Transverse colon (tissue), 4 donors: ENCODE measurements around the gene MCOLN2. TPM values are rescaled to one million over a fixed set of nuclear protein-coding genes. Genes with fewer than 3 reads are reported as not detected.

Experiments used
- DNase-seq: peaks from one replicate; pipeline ENCODE4 v3.0.0-alpha.2; 2019
- H3K27ac ChIP-seq, 4 donors: fragments of 200-600 bp; sonication (generic); 2 replicates each; pipeline ENCODE4 v1.5.1; 2016 to 2018; ENCODE audit warnings: inconsistent platforms in 4 of 4
- H3K27me3 ChIP-seq: fragments of 200-600 bp; sonication (generic); 2 replicates; pipeline ENCODE4 v1.5.1; 2017; ENCODE audit warnings: inconsistent platforms
- H3K36me3 ChIP-seq, 4 donors: fragments of 200-600 bp; sonication (generic); 2 replicates each; pipeline ENCODE4 v1.5.1; 2017 to 2019; ENCODE audit warnings: inconsistent platforms in 4 of 4
- H3K4me1 ChIP-seq, 4 donors: fragments of 200-600 bp; sonication (generic); 2 replicates each; pipeline ENCODE4 v1.5.1; 2017 to 2020; ENCODE audit warnings: inconsistent platforms in 4 of 4
- H3K4me3 ChIP-seq, 4 donors: fragments of 200-600 bp; sonication (generic); 1 replicate in 1 of 4; 2 replicates in 3 of 4; pipeline versions ENCODE4 v1.5.1 to v1.6.1; 2017 to 2019; ENCODE audit warnings: inconsistent platforms in 4 of 4
- H3K9me3 ChIP-seq, 2 donors: fragments of 200-600 bp; sonication (generic); 2 replicates each; pipeline ENCODE4 v1.5.1; 2017 to 2019; ENCODE audit warnings: inconsistent platforms in 2 of 2
- EP300 ChIP-seq: sonication (generic); formaldehyde crosslinking; IDR thresholded peaks from one replicate; pipeline ENCODE4 v1.6.1; 2017; ENCODE audit warnings: antibody characterized with exemption, low read depth
- POLR2A ChIP-seq: fragments of 450-650 bp; IDR thresholded peaks from one replicate; pipeline ENCODE4 v1.6.1; 2016; ENCODE audit warnings: antibody characterized with exemption, mild to moderate bottlenecking, moderate library complexity
- POLR2AphosphoS5 ChIP-seq, 3 donors: sonication (generic); formaldehyde crosslinking; IDR thresholded peaks; one replicate each; pipeline ENCODE4 v1.6.1; 2016; ENCODE audit warnings: antibody characterized with exemption in 3 of 3
- WGBS, 2 donors: methylation state at CpG; one replicate each; pipeline ENCODE4 v1.1.5; 2018; ENCODE audit warnings: low coverage in 1 of 2; 5-methylcytosine and 5-hydroxymethylcytosine counted together
- in situ Hi-C, 4 donors: fragments of 200-750 bp; cut with MboI; loops; one replicate each; pipeline versions ENCODE4 v1.15.0 to v1.15.1; 2017; ENCODE audit warnings: low sequenced_read_pairs in 3 of 4, low pct_ligation_motif_present in 1 of 4, low pct_unique_long_range_greater_than_20kb in 1 of 4
- intact Hi-C: fragments of 100-400 bp; cut with DNase I; formaldehyde crosslinking; loops from one replicate; pipeline ENCODE4 v1.15.1; 2023; ENCODE audit warnings: low total_unique reads
- total RNA-seq, 4 donors: library from RNA; depleted of rRNA; stranded (reverse); fragments of >200 nt; gene quantifications; one replicate each; pipeline ENCODE4 v1.1.0, GENCODE V29; 2016
- TF ChIP-seq, protein P1 (sequence below), 5 experiments: fragments of 200-600 bp in 3 of 5; fragments of 450-650 bp in 2 of 5; sonication (generic) in 3 of 5; IDR thresholded peaks; 1 replicate in 2 of 5; 2 replicates in 3 of 5; pipeline ENCODE4 v1.5.1; 2016 to 2017; ENCODE audit warnings: antibody characterized with exemption in 5 of 5, inconsistent platforms in 3 of 5, mild to moderate bottlenecking in 2 of 5, moderate library complexity in 1 of 5

The MCOLN2 gene
- total RNA-seq, 4 donors from 2014 or later, result 15.7 to 133 (median 82.7) TPM

GRCh38 chr1:84968101-84968500 lies 28.8 kb downstream of the MCOLN2 start:
- intact Hi-C loops (no loop called here), in situ Hi-C loops (loop anchor here in 1 of 4 donors (25.0 kb wide), 1 partner anchor 269 kb away; no protein-coding TSS in a partner anchor)
- H3K27ac ChIP-seq, result peak overlapping the region; percentile 20 to 78 (median 62)
- peaks cover 0 to 43% (median 25%) of the 10 kb centered on the region in 4 donors for H3K4me1 ChIP-seq
- DNase-seq, result peak; percentile 18
- no peaks in the 10 kb centered on the region for H3K27me3 ChIP-seq
- no peak for TF ChIP-seq POLR2A
- TF ChIP-seq, protein P1, sequence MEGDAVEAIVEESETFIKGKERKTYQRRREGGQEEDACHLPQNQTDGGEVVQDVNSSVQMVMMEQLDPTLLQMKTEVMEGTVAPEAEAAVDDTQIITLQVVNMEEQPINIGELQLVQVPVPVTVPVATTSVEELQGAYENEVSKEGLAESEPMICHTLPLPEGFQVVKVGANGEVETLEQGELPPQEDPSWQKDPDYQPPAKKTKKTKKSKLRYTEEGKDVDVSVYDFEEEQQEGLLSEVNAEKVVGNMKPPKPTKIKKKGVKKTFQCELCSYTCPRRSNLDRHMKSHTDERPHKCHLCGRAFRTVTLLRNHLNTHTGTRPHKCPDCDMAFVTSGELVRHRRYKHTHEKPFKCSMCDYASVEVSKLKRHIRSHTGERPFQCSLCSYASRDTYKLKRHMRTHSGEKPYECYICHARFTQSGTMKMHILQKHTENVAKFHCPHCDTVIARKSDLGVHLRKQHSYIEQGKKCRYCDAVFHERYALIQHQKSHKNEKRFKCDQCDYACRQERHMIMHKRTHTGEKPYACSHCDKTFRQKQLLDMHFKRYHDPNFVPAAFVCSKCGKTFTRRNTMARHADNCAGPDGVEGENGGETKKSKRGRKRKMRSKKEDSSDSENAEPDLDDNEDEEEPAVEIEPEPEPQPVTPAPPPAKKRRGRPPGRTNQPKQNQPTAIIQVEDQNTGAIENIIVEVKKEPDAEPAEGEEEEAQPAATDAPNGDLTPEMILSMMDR (IDR thresholded peaks at IDR 0.05), result no peak
- no peak for TF ChIP-seq EP300
- peak in 1 of 3 donors; percentile 18 for TF ChIP-seq POLR2AphosphoS5 (IDR thresholded peaks at IDR 0.05)
- no peaks in the 10 kb centered on the region for H3K36me3 ChIP-seq
- no peaks in the 10 kb centered on the region for H3K9me3 ChIP-seq
- WGBS, 2 donors, result 58 to 60% methylated on average over 1 of the region's 1 CpG
- no peak overlapping the region for H3K4me3 ChIP-seq

GRCh38 chr1:84967666-84968065 lies 29.2 kb downstream of the MCOLN2 start:
- no peak for DNase-seq
- H3K4me3 ChIP-seq, result no peak overlapping the region
- H3K9me3 ChIP-seq, result no peaks in the 10 kb centered on the region
- peak overlapping the region; percentile 20 to 78 (median 62) for H3K27ac ChIP-seq
- peaks cover 0 to 39% (median 23%) of the 10 kb centered on the region in 4 donors for H3K4me1 ChIP-seq
- in situ Hi-C loops, result loop anchor here in 1 of 4 donors (25.0 kb wide), 1 partner anchor 270 kb away; no protein-coding TSS in a partner anchor
- intact Hi-C loops, result no loop called here
- H3K36me3 ChIP-seq, result no peaks in the 10 kb centered on the region
- no peaks in the 10 kb centered on the region for H3K27me3 ChIP-seq
- TF ChIP-seq, protein P1 (IDR thresholded peaks at IDR 0.05), result no peak
- TF ChIP-seq POLR2A, result no peak
- TF ChIP-seq EP300, result no peak
- no peak for TF ChIP-seq POLR2AphosphoS5 (IDR thresholded peaks at IDR 0.05)
- 50 to 54% methylated on average over 1 of the region's 1 CpG for WGBS, 2 donors

GRCh38 chr1:84963021-84963420 lies 33.9 kb downstream of the MCOLN2 start:
- DNase-seq, result no peak
- no peaks in the 10 kb centered on the region for H3K36me3 ChIP-seq
- H3K27ac ChIP-seq, result peak overlapping the region in 3 of 4 donors; percentile 22 to 65 (median 58)
- no peak for TF ChIP-seq POLR2A
- TF ChIP-seq, protein P1 (IDR thresholded peaks at IDR 0.05), result no peak
- TF ChIP-seq EP300, result no peak
- TF ChIP-seq POLR2AphosphoS5 (IDR thresholded peaks at IDR 0.05), result peak in 1 of 3 donors; percentile 48
- H3K4me1 ChIP-seq, result peaks cover 0 to 21% (median 10%) of the 10 kb centered on the region in 4 donors
- H3K4me3 ChIP-seq, result no peak overlapping the region
- H3K27me3 ChIP-seq, result no peaks in the 10 kb centered on the region
- intact Hi-C loops, result no loop called here
- no peaks in the 10 kb centered on the region for H3K9me3 ChIP-seq
- in situ Hi-C loops, result loop anchor here in 1 of 4 donors (25.0 kb wide), 1 partner anchor 274 kb away; no protein-coding TSS in a partner anchor

GRCh38 chr1:84961316-84961715 lies 35.6 kb downstream of the MCOLN2 start:
- TF ChIP-seq POLR2A (no peak), POLR2AphosphoS5 (IDR thresholded peaks at IDR 0.05) (no peak), EP300 (no peak)
- TF ChIP-seq, protein P1 (IDR thresholded peaks at IDR 0.05), result no peak
- no peaks in the 10 kb centered on the region for H3K27me3 ChIP-seq
- H3K36me3 ChIP-seq, result no peaks in the 10 kb centered on the region
- no peak for DNase-seq
- H3K4me3 ChIP-seq, result no peak overlapping the region
- in situ Hi-C loops (loop anchor here in 1 of 4 donors (25.0 kb wide), 1 partner anchor 276 kb away; no protein-coding TSS in a partner anchor), intact Hi-C loops (no loop called here)
- peaks cover 0 to 12% (median 2%) of the 10 kb centered on the region in 4 donors for H3K4me1 ChIP-seq
- no peaks in the 10 kb centered on the region for H3K9me3 ChIP-seq
- WGBS, 2 donors, result 60 to 81% methylated on average over 1 of the region's 1 CpG
- no peak overlapping the region for H3K27ac ChIP-seq
